GM20431 (cell line): ENCODE results near the gene POC1A.

Experiments used
- in situ Hi-C: fragments of 300-500 bp; cut with MseI, MboI; formaldehyde crosslinking; loops from one replicate; pipeline ENCODE4 v1.15.0; 2020; ENCODE audit warnings: low sequenced_read_pairs; ENCODE audit not compliant: unreplicated experiment

POC1A gene

GRCh38 chr3:52073490-52073889 is 80.7 kb downstream of the POC1A start:
- in situ Hi-C loops: no loop called here

- in situ Hi-C loops: no loop called here
Observed at GRCh38 chr3:52072471-52072870, 81.8 kb downstream of the POC1A start.

GRCh38 chr3:52072020-52072419 is 82.2 kb downstream of the POC1A start:
- in situ Hi-C loops: no loop called here

GRCh38 chr3:52070724-52071621 is 83.2 kb downstream of the POC1A start:
- in situ Hi-C loops: no loop called here

GRCh38 chr3:52069855-52070254 is 84.4 kb downstream of the POC1A start:
- in situ Hi-C loops: no loop called here

- in situ Hi-C loops: no loop called here
Observed at GRCh38 chr3:52069135-52069534, 85.1 kb downstream of the POC1A start.

- in situ Hi-C loops: no loop called here
Observed at GRCh38 chr3:52068730-52069129, 85.5 kb downstream of the POC1A start.

GRCh38 chr3:52068055-52068571 is 86.1 kb downstream of the POC1A start:
- in situ Hi-C loops: no loop called here

- in situ Hi-C loops: no loop called here
Observed at GRCh38 chr3:52067526-52067925, 86.7 kb downstream of the POC1A start.

- in situ Hi-C loops: no loop called here
Observed at GRCh38 chr3:52067046-52067445, 87.2 kb downstream of the POC1A start.

GRCh38 chr3:52065264-52065756 is 88.9 kb downstream of the POC1A start:
- in situ Hi-C loops: no loop called here

GRCh38 chr3:52064561-52064960 is 89.7 kb downstream of the POC1A start:
- in situ Hi-C loops: no loop called here

GRCh38 chr3:52063026-52063723 is 91.0 kb downstream of the POC1A start:
- in situ Hi-C loops: no loop called here

- in situ Hi-C loops: no loop called here
Observed at GRCh38 chr3:52062505-52062904, 91.7 kb downstream of the POC1A start.

- in situ Hi-C loops: no loop called here
Observed at GRCh38 chr3:52061121-52061910, 92.9 kb downstream of the POC1A start.

- in situ Hi-C loops: no loop called here
Observed at GRCh38 chr3:52059781-52060180, 94.4 kb downstream of the POC1A start.

GRCh38 chr3:52057812-52058495 is 96.3 kb downstream of the POC1A start:
- in situ Hi-C loops: no loop called here

GRCh38 chr3:52056968-52057811 is 97.0 kb downstream of the POC1A start:
- in situ Hi-C loops: no loop called here

GRCh38 chr3:52056521-52056967 is 97.7 kb downstream of the POC1A start, which contains the start of gene DUSP7:
Gene DUSP7 (minus strand): TSS chr3:52056571. CDS start chr3:52056366, 205 bp downstream.
- in situ Hi-C loops: no loop called here
